IMR-90 (cell line): ENCODE measurements around the gene PARVB. TPM values are rescaled to one million over a fixed set of nuclear protein-coding genes. Genes with fewer than 3 reads are reported as not detected.

ENCODE experiments used
- ATAC-seq: fragments of 200-7000 bp; cut with Tn5 transposase; 2 replicates; pipeline ENCODE4 v1.9.1; 2020; ENCODE audit warnings: low read depth, mild to moderate bottlenecking, moderate library complexity
- BruUV-seq: library from RNA; stranded (reverse); fragments of 400-500 nt; replicated peaks from 2 replicates; lab custom pipeline; 2021; lab: Mats Ljungman, UMichigan
- CTCF ChIA-PET: fragments of 300-600 bp; formaldehyde crosslinking; extraction: SDS; loops from one replicate; lab custom pipeline; 2021; ENCODE audit warnings: antibody characterized with exemption; lab: Yijun Ruan, JAX
- POLR2A ChIA-PET: fragments of 300-600 bp; sonication (Branson Sonifier 250); formaldehyde crosslinking; loops from one replicate; lab custom pipeline; 2022; ENCODE audit warnings: antibody characterized with exemption; ENCODE audit not compliant: unreplicated experiment; lab: Charles Lee
- DNase-seq: peaks from one replicate; pipeline ENCODE4 v3.0.0; 2013
- H2AFZ ChIP-seq: replicated peaks from 2 replicates; pipeline ENCODE3; 2013; ENCODE audit warnings: low read length, mild to moderate bottlenecking; ENCODE audit not compliant: poor library complexity
- H2AK5ac ChIP-seq: 2 replicates; pipeline ENCODE4 v1.6.1; 2013; ENCODE audit warnings: low read depth, low read length, inconsistent platforms
- H2AK9ac ChIP-seq: replicated peaks from 2 replicates; pipeline ENCODE3; 2013; ENCODE audit warnings: mild to moderate bottlenecking, low read depth, low read length, moderate library complexity; ENCODE audit not compliant: poor library complexity
- H2BK120ac ChIP-seq: 2 replicates; pipeline ENCODE4 v1.6.1; 2013; ENCODE audit warnings: low read depth, low read length, inconsistent platforms
- H2BK15ac ChIP-seq: 3 replicates; pipeline ENCODE4 v1.6.1; 2013; ENCODE audit warnings: low read depth, low read length, inconsistent platforms
- H2BK20ac ChIP-seq: 2 replicates; pipeline ENCODE4 v1.6.1; 2013; ENCODE audit warnings: low read depth, mild to moderate bottlenecking, inconsistent platforms, low read length, moderate library complexity
- H2BK5ac ChIP-seq: 2 replicates; pipeline ENCODE4 v1.6.1; 2013; ENCODE audit warnings: mild to moderate bottlenecking, low read depth, low read length, inconsistent platforms; ENCODE audit not compliant: poor library complexity, severe bottlenecking
- H3K14ac ChIP-seq: replicated peaks from 2 replicates; pipeline ENCODE4 v1.6.1; 2013; ENCODE audit warnings: low read depth, low read length, inconsistent platforms
- H3K18ac ChIP-seq: 2 replicates; pipeline ENCODE4 v1.6.1; 2013; ENCODE audit warnings: low read depth, low read length, control low read depth
- H3K23ac ChIP-seq: 2 replicates; pipeline ENCODE4 v1.6.1; 2013; ENCODE audit warnings: low read depth, low read length, inconsistent platforms
- H3K27ac ChIP-seq: 2 replicates; pipeline ENCODE4 v1.5.1; 2013; ENCODE audit warnings: mild to moderate bottlenecking, control low read depth, low read length; ENCODE audit not compliant: insufficient read depth
- H3K27me3 ChIP-seq: 2 replicates; pipeline ENCODE4 v1.6.1; 2013; ENCODE audit warnings: low read length; ENCODE audit not compliant: control insufficient read depth, insufficient read depth
- H3K36me3 ChIP-seq: 2 replicates; pipeline ENCODE4 v1.6.1; 2013; ENCODE audit warnings: low read length, mixed read lengths; ENCODE audit not compliant: control insufficient read depth, insufficient read depth
- H3K4ac ChIP-seq: 2 replicates; pipeline ENCODE4 v1.6.1; 2013; ENCODE audit warnings: low read depth, low read length, inconsistent platforms
- H3K4me1 ChIP-seq: 2 replicates; pipeline ENCODE4 v1.6.1; 2013; ENCODE audit warnings: low read length, mixed read lengths; ENCODE audit not compliant: control insufficient read depth, insufficient read depth
- H3K4me2 ChIP-seq: 2 replicates; pipeline ENCODE4 v1.6.1; 2013; ENCODE audit warnings: low read depth, mild to moderate bottlenecking, control low read depth, low read length, moderate library complexity
- H3K4me3 ChIP-seq: 2 replicates; pipeline ENCODE4 v1.5.1; 2013; ENCODE audit warnings: low read depth, mild to moderate bottlenecking, control low read depth, low read length, moderate library complexity; ENCODE audit not compliant: insufficient read depth
- H3K56ac ChIP-seq: 2 replicates; pipeline ENCODE4 v1.6.1; 2013; ENCODE audit warnings: low read length, inconsistent platforms; ENCODE audit not compliant: insufficient read depth; ENCODE audit errors: extremely low read depth
- H3K79me1 ChIP-seq, 2 experiments: 2 replicates each; pipeline ENCODE4 v1.6.1; 2013; ENCODE audit warnings: low read length in 2 of 2, inconsistent platforms in 1 of 2, low read depth in 1 of 2
- H3K9ac ChIP-seq: 2 replicates; pipeline ENCODE4 v1.6.1; 2013; ENCODE audit warnings: low read depth, low read length, control low read depth
- H3K9me1 ChIP-seq: 2 replicates; pipeline ENCODE4 v1.6.1; 2013; ENCODE audit warnings: low read length, inconsistent platforms; ENCODE audit not compliant: insufficient read depth
- H3K9me3 ChIP-seq: 2 replicates; pipeline ENCODE4 v1.6.1; 2013; ENCODE audit warnings: low read length; ENCODE audit not compliant: control insufficient read depth, insufficient read depth
- H4K20me1 ChIP-seq: 2 replicates; pipeline ENCODE4 v1.6.1; 2013; ENCODE audit warnings: low read length, inconsistent platforms; ENCODE audit not compliant: insufficient read depth
- H4K5ac ChIP-seq: 2 replicates; pipeline ENCODE4 v1.6.1; 2013; ENCODE audit warnings: mild to moderate bottlenecking, low read depth, low read length, control low read depth
- H4K8ac ChIP-seq, 2 experiments: 2 replicates each; pipeline ENCODE4 v1.6.1; 2013; ENCODE audit warnings: low read depth in 2 of 2, low read length in 2 of 2, control low read depth in 1 of 2, inconsistent platforms in 1 of 2
- H4K91ac ChIP-seq: 2 replicates; pipeline ENCODE4 v1.6.1; 2013; ENCODE audit warnings: low read depth, low read length, inconsistent platforms; ENCODE audit not compliant: insufficient read depth
- BHLHE40 ChIP-seq: fragments of 150-350 bp; IDR thresholded peaks from 2 replicates; pipeline ENCODE4 v1.6.1; 2016; ENCODE audit warnings: mild to moderate bottlenecking, low read depth, low read length
- CEBPB ChIP-seq: IDR thresholded peaks from 2 replicates; pipeline ENCODE4 v1.6.1; 2012; ENCODE audit warnings: low read depth, low read length, improper control_type of control experiment
- CHD1 ChIP-seq: IDR thresholded peaks from 2 replicates; pipeline ENCODE4 v1.6.1; 2012; ENCODE audit warnings: low read depth, low read length, improper control_type of control experiment
- CTCF ChIP-seq: conservative IDR thresholded peaks from 2 replicates; pipeline ENCODE4 v1.5.1; 2012; ENCODE audit warnings: mild to moderate bottlenecking, low read depth, low read length, improper control_type of control experiment
- ELK1 ChIP-seq: fragments of 150-350 bp; IDR thresholded peaks from 2 replicates; pipeline ENCODE4 v1.6.1; 2016; ENCODE audit warnings: low read depth, mild to moderate bottlenecking, low read length, moderate library complexity, borderline replicate concordance
- FOS ChIP-seq: fragments of 150-350 bp; IDR thresholded peaks from 2 replicates; pipeline ENCODE4 v1.6.1; 2016; ENCODE audit warnings: low read depth, low read length
- MAFK ChIP-seq: IDR thresholded peaks from 2 replicates; pipeline ENCODE4 v1.6.1; 2012; ENCODE audit warnings: low read depth, low read length, improper control_type of control experiment
- MAZ ChIP-seq: IDR thresholded peaks from 2 replicates; pipeline ENCODE4 v1.6.1; 2012; ENCODE audit warnings: low read depth, mild to moderate bottlenecking, low read length, improper control_type of control experiment, moderate library complexity, borderline replicate concordance
- MXI1 ChIP-seq: IDR thresholded peaks from 2 replicates; pipeline ENCODE4 v1.6.1; 2012; ENCODE audit warnings: low read depth, mild to moderate bottlenecking, low read length, moderate library complexity, borderline replicate concordance
- NFE2L2 ChIP-seq: fragments of 150-350 bp; IDR thresholded peaks from 2 replicates; pipeline ENCODE4 v1.6.1; 2016; ENCODE audit warnings: low read depth, mild to moderate bottlenecking, low read length
- POLR2A ChIP-seq: IDR thresholded peaks from 2 replicates; pipeline ENCODE4 v1.6.1; 2012; ENCODE audit warnings: mild to moderate bottlenecking, low read depth, low read length
- RAD21 ChIP-seq: IDR thresholded peaks from 2 replicates; pipeline ENCODE4 v1.6.1; 2012; ENCODE audit warnings: low read length, improper control_type of control experiment
- RCOR1 ChIP-seq: IDR thresholded peaks from 2 replicates; pipeline ENCODE4 v1.6.1; 2012; ENCODE audit warnings: mild to moderate bottlenecking, low read length, improper control_type of control experiment; ENCODE audit not compliant: insufficient replicate concordance
- RFX5 ChIP-seq: IDR thresholded peaks from 2 replicates; pipeline ENCODE4 v1.8.0; 2012; ENCODE audit warnings: low read depth, mild to moderate bottlenecking, low read length, moderate library complexity
- SMC3 ChIP-seq: fragments of 150-350 bp; IDR thresholded peaks from 2 replicates; pipeline ENCODE4 v1.6.1; 2016; ENCODE audit warnings: low read depth, mild to moderate bottlenecking, antibody characterized with exemption, low read length, moderate library complexity
- USF2 ChIP-seq: fragments of 150-350 bp; IDR thresholded peaks from 2 replicates; pipeline ENCODE4 v1.6.1; 2017; ENCODE audit warnings: mild to moderate bottlenecking, antibody characterized with exemption, low read length, low read depth
- WGBS, 2 experiments: methylation state at CpG; one replicate each; pipeline versions ENCODE4 v1.1.5 to v1.1.7; 2013; ENCODE audit warnings: missing lambda C conversion rate in 2 of 2; ENCODE audit not compliant: insufficient read length in 1 of 2; ENCODE audit errors: extremely low coverage in 2 of 2; 5-methylcytosine and 5-hydroxymethylcytosine counted together
- dilution Hi-C: fragments of 300-500 bp; cut with HindIII; formaldehyde crosslinking; loops from one replicate; pipeline ENCODE4 v1.14.3; 2018; ENCODE audit warnings: low sequenced_read_pairs; ENCODE audit not compliant: unreplicated experiment
- in situ Hi-C: fragments of 300-500 bp; cut with MboI; formaldehyde crosslinking; loops from 3 replicates; pipeline ENCODE4 v1.14.3; 2019; ENCODE audit warnings: low sequenced_read_pairs, inconsistent platforms, mixed read lengths
- intact Hi-C: fragments of 100-400 bp; cut with micrococcal nuclease; formaldehyde crosslinking; loops from 2 replicates; pipeline ENCODE4 v1.10.0; 2022
- polyA plus RNA-seq, 3 experiments: library from polyadenylated mRNA; depleted of rRNA; stranded (reverse); fragments of >200 nt; gene quantifications; 2 replicates each; pipeline ENCODE4 v1.2.3, GENCODE V29; 2012; ENCODE audit warnings: low replicate concordance in 1 of 3
- total RNA-seq: library from RNA; depleted of rRNA; stranded (reverse); fragments of >200 nt; gene quantifications from 2 replicates; pipeline ENCODE4 v1.2.3, GENCODE V29; 2012

PARVB gene
- total and polyA plus RNA-seq, 2 of the 4 experiments (the other 2 are of a cell fraction) = 44.3 to 53.9 TPM

GRCh38 chr22:44159221-44159620, 135.1 kb downstream of the PARVB start:
- dilution Hi-C loops = no loop called here
- Histone ChIP-seq H3K4me2 (no peak overlapping the region), H3K14ac (no peak overlapping the region)

More at GRCh38 chr22:44159221-44159620, 135.1 kb downstream of the PARVB start:
- H3K27me3 ChIP-seq = no peaks in the 10 kb centered on the region
- H3K9me1 ChIP-seq = peaks cover 8% of the 10 kb centered on the region
- H3K18ac ChIP-seq = no peak overlapping the region
- intact Hi-C loops (no loop called here), in situ Hi-C loops (no loop called here)
- ATAC-seq (no peak), DNase-seq (no peak)
- no peaks in the 10 kb centered on the region for H4K20me1 ChIP-seq
- ChIA-PET CTCF (no interaction called here), POLR2A (no interaction called here)
- no peak overlapping the region for H2BK120ac ChIP-seq
- no peak for TF ChIP-seq RFX5
- no peak for TF ChIP-seq USF2
- TF ChIP-seq BHLHE40 = no peak
- TF ChIP-seq SMC3 = no peak
- TF ChIP-seq CHD1 = no peak
- no peak for TF ChIP-seq NFE2L2
- no peak for TF ChIP-seq RCOR1
- TF ChIP-seq CTCF = no peak
- no peak for TF ChIP-seq MAFK
- TF ChIP-seq MAZ = no peak
- no peak for TF ChIP-seq RAD21
- TF ChIP-seq ELK1 = no peak
- TF ChIP-seq MXI1 = no peak
- no peak for TF ChIP-seq POLR2A
- TF ChIP-seq CEBPB = no peak
- no peak for TF ChIP-seq FOS
- H3K9me3 ChIP-seq = no peaks in the 10 kb centered on the region
- no peak overlapping the region for H4K5ac ChIP-seq
- no peak overlapping the region for H3K23ac ChIP-seq
- H3K9ac ChIP-seq = no peak overlapping the region
- no peak overlapping the region for H2AK5ac ChIP-seq
- no peak overlapping the region for H3K4ac ChIP-seq
- peaks cover 4% of the 10 kb centered on the region; the same call in 1 of the 2 replicates for H3K4me1 ChIP-seq
- H3K27ac ChIP-seq = no peak overlapping the region
- WGBS, 2 experiments = no CpG with 5 or more reads among the region's 7 CpGs
- no peak overlapping the region for H2AK9ac ChIP-seq
- H4K91ac ChIP-seq = no peak overlapping the region
- H2AFZ ChIP-seq = no peak overlapping the region
- H2BK20ac ChIP-seq = no peak overlapping the region
- no TSS peak for BruUV-seq
- H3K79me1 ChIP-seq = no peaks in the 10 kb centered on the region; a peak in 1 of 4 replicates
- H2BK15ac ChIP-seq = no peak overlapping the region
- no peaks in the 10 kb centered on the region; the same call in 1 of the 2 replicates for H3K36me3 ChIP-seq
- H2BK5ac ChIP-seq = no peak overlapping the region
- no peak overlapping the region for H4K8ac ChIP-seq
- H3K4me3 ChIP-seq = no peak overlapping the region
- H3K56ac ChIP-seq = no peak overlapping the region
